ENCODE data around the gene RRP9.
"Not testable (repeated sequence)": the region's sequence is repeated elsewhere in the genome, so short reads cannot be mapped to it uniquely, and the experiment has no call there.

Gene RRP9

DNA sequence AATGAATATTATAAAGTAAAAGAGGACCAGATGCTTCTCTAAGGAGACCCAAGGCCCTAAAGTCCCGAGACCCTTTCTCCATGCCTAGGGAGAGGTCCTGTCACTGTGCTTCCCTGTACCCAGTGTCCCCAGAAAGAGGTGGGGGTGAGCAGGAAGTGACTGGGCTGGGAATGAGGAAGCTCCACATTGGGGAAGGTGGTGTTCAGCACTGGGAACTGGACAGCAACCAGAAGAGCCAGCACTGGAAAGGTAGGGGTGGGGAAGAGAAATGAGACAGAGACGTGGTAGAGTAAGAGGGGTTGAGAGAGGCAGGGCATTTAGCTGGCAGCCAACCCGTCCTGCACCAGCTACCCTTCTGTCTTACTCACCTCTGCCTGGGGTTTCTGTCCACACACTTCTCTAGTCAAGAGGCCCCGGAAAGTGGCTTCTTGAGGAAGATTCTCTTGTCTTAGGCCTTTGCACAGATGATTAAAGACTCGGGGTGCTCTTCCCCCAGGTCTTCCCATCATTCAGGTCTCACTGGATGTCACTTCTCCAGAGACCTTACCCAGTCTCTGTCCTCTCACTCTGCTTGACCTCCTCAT is 12.2 kb downstream of the RRP9 start:
- in situ Hi-C loops (cut with HindIII; ENCODE audit: low pct_ligation_motif_present, low sequenced_read_pairs), result no loop called here
- no peak overlapping the region for H3K27ac ChIP-seq
- H3K27me3 ChIP-seq (replicated peaks), result no peaks in the 10 kb centered on the region
- TF ChIP-seq, protein P1, sequence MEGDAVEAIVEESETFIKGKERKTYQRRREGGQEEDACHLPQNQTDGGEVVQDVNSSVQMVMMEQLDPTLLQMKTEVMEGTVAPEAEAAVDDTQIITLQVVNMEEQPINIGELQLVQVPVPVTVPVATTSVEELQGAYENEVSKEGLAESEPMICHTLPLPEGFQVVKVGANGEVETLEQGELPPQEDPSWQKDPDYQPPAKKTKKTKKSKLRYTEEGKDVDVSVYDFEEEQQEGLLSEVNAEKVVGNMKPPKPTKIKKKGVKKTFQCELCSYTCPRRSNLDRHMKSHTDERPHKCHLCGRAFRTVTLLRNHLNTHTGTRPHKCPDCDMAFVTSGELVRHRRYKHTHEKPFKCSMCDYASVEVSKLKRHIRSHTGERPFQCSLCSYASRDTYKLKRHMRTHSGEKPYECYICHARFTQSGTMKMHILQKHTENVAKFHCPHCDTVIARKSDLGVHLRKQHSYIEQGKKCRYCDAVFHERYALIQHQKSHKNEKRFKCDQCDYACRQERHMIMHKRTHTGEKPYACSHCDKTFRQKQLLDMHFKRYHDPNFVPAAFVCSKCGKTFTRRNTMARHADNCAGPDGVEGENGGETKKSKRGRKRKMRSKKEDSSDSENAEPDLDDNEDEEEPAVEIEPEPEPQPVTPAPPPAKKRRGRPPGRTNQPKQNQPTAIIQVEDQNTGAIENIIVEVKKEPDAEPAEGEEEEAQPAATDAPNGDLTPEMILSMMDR (IDR thresholded peaks at IDR 0.05; ENCODE audit: low read depth, low read length, missing control alignments), result no peak
- peaks cover 10% of the 10 kb centered on the region for H3K36me3 ChIP-seq (replicated peaks)
- no peak for DNase-seq
- H3K4me3 ChIP-seq (ENCODE audit: low read depth, low read length), result no peak overlapping the region

DNA sequence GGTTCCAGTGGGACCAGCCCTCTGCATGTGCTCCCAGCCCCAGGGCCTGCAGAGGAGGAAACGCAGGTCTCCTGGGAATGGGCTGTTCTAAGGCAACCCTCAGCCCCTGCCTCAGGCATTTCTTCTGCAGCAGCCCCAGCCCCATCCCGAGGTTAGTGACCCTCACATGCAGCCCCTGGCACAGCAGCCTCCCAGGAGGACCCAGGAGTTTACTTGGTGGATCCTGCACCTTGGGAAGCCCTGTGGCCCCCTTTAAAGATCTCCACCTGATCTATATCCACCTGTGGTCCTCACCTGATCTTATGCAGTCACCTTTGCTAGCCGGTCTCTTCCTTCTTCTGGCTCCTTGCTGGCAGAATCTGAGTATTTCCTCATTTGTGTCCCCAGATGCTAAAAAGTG is 12.7 kb downstream of the RRP9 start:
- H3K4me3 ChIP-seq (ENCODE audit: low read depth, low read length); in situ Hi-C loops (cut with HindIII; ENCODE audit: low pct_ligation_motif_present, low sequenced_read_pairs); H3K36me3 ChIP-seq (replicated peaks); H3K27ac ChIP-seq; DNase-seq; H3K27me3 ChIP-seq (replicated peaks): not testable (repeated sequence)

DNA sequence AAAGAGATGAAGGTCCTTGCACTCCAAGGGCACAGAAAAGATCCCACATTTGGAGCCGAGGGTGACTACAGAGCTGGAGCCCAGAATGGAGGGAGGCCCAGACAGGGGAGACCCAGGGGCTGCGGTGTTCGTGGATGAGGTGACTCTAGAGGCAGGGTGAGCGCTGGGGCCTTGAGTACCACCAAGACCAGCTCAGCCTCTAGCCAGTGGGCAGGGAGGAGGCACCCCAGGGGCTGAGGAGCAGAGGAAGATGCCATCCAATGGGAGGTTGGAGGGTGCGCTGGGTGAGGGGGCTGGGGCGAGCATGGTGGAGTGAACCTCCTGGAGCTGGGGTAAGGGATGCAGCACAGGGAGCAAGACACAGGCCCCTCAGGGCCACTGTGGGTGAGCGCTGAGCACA is 13.3 kb downstream of the RRP9 start:
- in situ Hi-C loops (cut with HindIII; ENCODE audit: low pct_ligation_motif_present, low sequenced_read_pairs), result no loop called here
- H3K27ac ChIP-seq, result no peak overlapping the region
- DNase-seq, result no peak
- no peaks in the 10 kb centered on the region for H3K27me3 ChIP-seq (replicated peaks)
- TF ChIP-seq, protein P1 (IDR thresholded peaks at IDR 0.05; ENCODE audit: low read depth, low read length, missing control alignments), result no peak
- H3K4me3 ChIP-seq (ENCODE audit: low read depth, low read length), result no peak overlapping the region
- H3K36me3 ChIP-seq (replicated peaks), result no peaks in the 10 kb centered on the region

DNA sequence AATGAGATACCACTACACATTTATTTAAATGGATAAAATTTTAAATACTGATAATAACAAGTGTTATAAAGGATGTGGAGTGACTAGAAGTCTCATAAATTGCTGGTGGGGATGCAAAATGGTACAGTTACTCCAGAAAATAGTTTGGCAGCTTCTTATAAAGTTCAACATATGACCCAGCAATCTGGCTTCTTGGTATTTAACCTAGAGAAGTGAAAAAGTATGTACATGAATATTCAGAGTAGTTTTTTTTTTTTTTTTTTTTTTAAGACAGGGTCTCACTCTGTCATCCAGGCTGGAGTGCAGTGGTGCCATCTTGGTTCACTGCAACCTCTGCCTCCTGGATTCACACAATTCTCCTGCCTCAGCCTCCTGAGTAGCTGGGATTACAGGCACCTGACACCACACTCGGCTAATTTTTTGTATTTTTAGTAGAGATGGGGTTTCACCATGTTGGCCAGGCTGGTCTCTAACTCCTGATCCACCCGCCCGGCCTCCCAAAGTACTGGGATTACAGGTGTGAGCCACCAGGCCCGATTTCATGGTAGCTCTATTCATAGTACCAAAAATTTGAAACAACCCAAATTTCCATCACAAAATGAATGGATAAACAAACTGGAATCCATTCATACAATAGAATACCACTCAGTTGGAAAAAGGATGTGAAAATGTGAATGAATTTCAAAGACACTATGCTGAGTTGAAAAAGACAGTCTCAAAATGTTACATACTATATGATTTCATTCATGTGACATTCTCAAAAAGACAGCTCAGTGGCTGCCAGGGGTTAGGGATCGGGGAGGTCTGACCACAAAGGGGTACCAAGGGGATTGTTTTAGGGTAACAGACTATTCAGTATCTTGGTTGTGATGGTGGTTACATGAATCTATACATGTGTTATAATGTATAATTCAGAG is 14.4 kb downstream of the RRP9 start:
- H3K27ac ChIP-seq, result no peak overlapping the region
- H3K4me3 ChIP-seq (ENCODE audit: low read depth, low read length), result no peak overlapping the region
- in situ Hi-C loops (cut with HindIII; ENCODE audit: low pct_ligation_motif_present, low sequenced_read_pairs), result no loop called here
- DNase-seq, result no peak
- TF ChIP-seq, protein P1 (IDR thresholded peaks at IDR 0.05; ENCODE audit: low read depth, low read length, missing control alignments), result no peak
- H3K36me3 ChIP-seq (replicated peaks), result no peaks in the 10 kb centered on the region
- H3K27me3 ChIP-seq (replicated peaks), result no peaks in the 10 kb centered on the region

DNA sequence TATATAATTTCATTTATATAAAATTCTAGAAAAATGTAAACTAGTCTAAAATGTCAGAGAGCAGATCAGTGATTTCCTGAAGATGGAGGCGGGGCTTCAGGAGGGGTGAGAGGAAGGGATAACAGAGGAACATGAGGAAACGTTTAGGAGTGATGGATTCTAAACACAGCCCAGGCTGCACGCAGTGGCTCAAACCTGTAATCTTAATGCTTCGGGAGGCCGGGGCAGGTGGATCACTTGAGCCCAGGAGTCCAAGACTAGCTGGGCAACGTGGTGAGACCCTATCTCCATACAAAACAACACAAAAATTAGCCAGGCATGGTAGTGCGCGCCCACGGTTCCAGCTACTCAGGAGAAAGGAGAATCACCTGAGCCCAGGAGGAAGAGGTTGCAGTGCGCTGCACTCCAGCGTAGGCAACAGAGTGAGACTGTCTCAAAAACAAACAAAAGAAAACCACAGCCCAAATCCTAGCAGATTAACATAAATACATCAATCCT is 20.6 kb downstream of the RRP9 start:
- no peak for DNase-seq

DNA sequence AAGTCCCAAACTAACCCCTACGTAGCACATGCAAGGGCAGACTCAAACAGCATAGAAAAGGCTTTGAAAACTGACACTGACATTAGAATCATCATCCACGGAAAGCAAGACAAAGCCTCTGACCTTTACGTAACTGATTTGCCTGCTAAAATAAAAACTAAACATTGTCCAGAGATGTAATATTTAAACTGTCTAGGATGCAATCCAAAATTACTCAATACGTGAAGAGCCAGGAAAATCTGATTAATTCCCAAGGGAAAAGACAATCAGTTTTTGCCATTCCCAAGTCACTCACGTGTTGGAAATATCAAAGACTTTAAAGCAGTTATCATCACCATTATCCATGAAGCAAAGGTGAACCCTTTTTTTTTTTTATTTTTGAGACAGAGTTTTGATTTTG is 25.3 kb downstream of the RRP9 start:
- Histone ChIP-seq H3K36me3 (replicated peaks) (no peaks in the 10 kb centered on the region), H3K27me3 (replicated peaks) (no peaks in the 10 kb centered on the region), H3K27ac (no peak overlapping the region), H3K4me3 (ENCODE audit: low read depth, low read length) (no peak overlapping the region)
- TF ChIP-seq, protein P1 (IDR thresholded peaks at IDR 0.05; ENCODE audit: low read depth, low read length, missing control alignments), result no peak
- no peak for DNase-seq
- in situ Hi-C loops (cut with HindIII; ENCODE audit: low pct_ligation_motif_present, low sequenced_read_pairs), result no loop called here

More for the DNA sequence above, 20.6 kb downstream of the RRP9 start:
- Histone ChIP-seq H3K4me3 (ENCODE audit: low read depth, low read length) (no peak overlapping the region), H3K27me3 (replicated peaks) (no peaks in the 10 kb centered on the region), H3K27ac (no peak overlapping the region), H3K36me3 (replicated peaks) (no peaks in the 10 kb centered on the region)
- in situ Hi-C loops (cut with HindIII; ENCODE audit: low pct_ligation_motif_present, low sequenced_read_pairs), result no loop called here
- TF ChIP-seq, protein P1 (IDR thresholded peaks at IDR 0.05; ENCODE audit: low read depth, low read length, missing control alignments), result no peak
